Karpas-422 (cell line): ENCODE measurements around the gene CENPV. TPM values are rescaled to one million over a fixed set of nuclear protein-coding genes. Genes with fewer than 3 reads are reported as not detected.
A peak's percentile ranks its signal among the peaks of the same experiment; 100 is the strongest.
"Not testable (repeated sequence)": the region's sequence is repeated elsewhere in the genome, so short reads cannot be mapped to it uniquely, and the experiment has no call there.

Source experiments
- DNase-seq: peaks from one replicate; pipeline ENCODE4 v3.0.0-alpha.2; 2015
- H2AFZ ChIP-seq: fragments of 200-600 bp; sonication (generic); 2 replicates; pipeline ENCODE4 v1.6.1; 2014; ENCODE audit warnings: antibody characterized with exemption, low read length, mixed read lengths
- H3K27ac ChIP-seq: fragments of 200-600 bp; sonication (generic); 2 replicates; pipeline ENCODE4 v1.5.1; 2014; ENCODE audit warnings: mild to moderate bottlenecking, low read length, moderate library complexity
- H3K27me3 ChIP-seq: fragments of 200-600 bp; sonication (generic); 2 replicates; pipeline ENCODE4 v1.6.1; 2014; ENCODE audit warnings: low read length, mixed read lengths
- H3K36me3 ChIP-seq: fragments of 200-600 bp; sonication (generic); 2 replicates; pipeline ENCODE4 v1.6.1; 2014; ENCODE audit warnings: low read length, mixed read lengths; ENCODE audit not compliant: insufficient read depth
- H3K4me1 ChIP-seq: fragments of 200-600 bp; sonication (generic); 2 replicates; pipeline ENCODE4 v1.6.1; 2014; ENCODE audit warnings: mild to moderate bottlenecking, low read length, mixed read lengths
- H3K4me2 ChIP-seq: fragments of 200-600 bp; sonication (generic); 2 replicates; pipeline ENCODE4 v1.6.1; 2014; ENCODE audit warnings: low read length, low read depth, mild to moderate bottlenecking; ENCODE audit not compliant: poor library complexity, severe bottlenecking
- H3K4me3 ChIP-seq: fragments of 200-600 bp; sonication (generic); 2 replicates; pipeline ENCODE4 v1.5.1; 2014; ENCODE audit warnings: mild to moderate bottlenecking, antibody characterized with exemption, low read length, mixed read lengths
- H3K79me2 ChIP-seq: fragments of 200-600 bp; sonication (generic); 2 replicates; pipeline ENCODE4 v1.6.1; 2014; ENCODE audit warnings: mild to moderate bottlenecking, low read length, mixed read lengths
- H3K9ac ChIP-seq: fragments of 200-600 bp; sonication (generic); 2 replicates; pipeline ENCODE4 v1.6.0; 2014; ENCODE audit warnings: low read length
- H3K9me2 ChIP-seq: fragments of 200-600 bp; sonication (generic), shearing (Covaris generic); replicated peaks from 2 replicates; pipeline ENCODE4 v1.6.0; 2014; ENCODE audit warnings: mild to moderate bottlenecking, low read length, moderate library complexity; ENCODE audit not compliant: insufficient read depth
- H3K9me3 ChIP-seq: fragments of 300-700, 200-600 bp; sonication (generic); 2 replicates; pipeline ENCODE4 v1.6.1; 2014; ENCODE audit warnings: low read length, mixed read lengths
- H4K20me1 ChIP-seq: fragments of 200-600 bp; sonication (generic); 2 replicates; pipeline ENCODE4 v1.6.1; 2014; ENCODE audit warnings: mild to moderate bottlenecking, antibody characterized with exemption, low read length, low read depth; ENCODE audit not compliant: insufficient read depth
- total RNA-seq: library from RNA; depleted of rRNA; stranded (reverse); fragments of >200 nt; shearing (Covaris generic); gene quantifications from 2 replicates; pipeline ENCODE4 v1.2.3, GENCODE V29; 2014; ENCODE audit warnings: low replicate concordance

CENPV gene
- total RNA-seq, 1 experiment from 2014 or later = 25.6 TPM

GRCh38 chr17:16319969-16320368 lies 33.3 kb downstream of the CENPV start:
- H3K27ac ChIP-seq = no peak overlapping the region
- H3K27me3 ChIP-seq = no peaks in the 10 kb centered on the region
- no peaks in the 10 kb centered on the region for H3K79me2 ChIP-seq
- H3K4me1 ChIP-seq = no peaks in the 10 kb centered on the region
- H2AFZ ChIP-seq = no peak overlapping the region
- no peak for DNase-seq
- H3K9me2 ChIP-seq = no peaks in the 10 kb centered on the region
- no peaks in the 10 kb centered on the region for H3K9me3 ChIP-seq
- no peak overlapping the region for H3K4me3 ChIP-seq
- H3K9ac ChIP-seq = no peak overlapping the region
- H3K4me2 ChIP-seq = no peak overlapping the region
- H4K20me1 ChIP-seq = no peaks in the 10 kb centered on the region
- no peaks in the 10 kb centered on the region for H3K36me3 ChIP-seq

DNA sequence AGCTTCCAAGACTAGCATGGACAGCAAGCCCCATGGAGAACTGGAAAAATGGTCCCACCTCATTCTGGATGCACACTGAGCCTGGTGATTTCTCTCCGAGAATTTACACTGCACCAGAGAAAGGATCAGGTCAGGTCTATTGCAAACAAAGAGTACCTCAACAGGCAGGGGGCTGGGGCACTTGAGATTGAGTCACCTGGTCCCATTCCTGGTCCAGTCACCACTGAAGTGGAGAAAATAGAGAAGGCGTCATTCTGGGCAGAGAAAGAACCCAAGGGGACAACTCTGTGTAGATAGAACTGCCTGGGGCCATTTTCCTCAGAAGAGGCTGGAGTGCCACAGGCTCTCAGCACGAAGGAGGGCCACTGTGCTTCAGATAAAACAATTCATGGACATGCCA lies 38.4 kb downstream of the CENPV start:
- H3K9me2 ChIP-seq = no peaks in the 10 kb centered on the region
- H3K9ac ChIP-seq = no peak overlapping the region
- H3K27ac ChIP-seq = no peak overlapping the region
- no peak overlapping the region for H2AFZ ChIP-seq
- H3K9me3 ChIP-seq = no peaks in the 10 kb centered on the region
- no peaks in the 10 kb centered on the region for H3K79me2 ChIP-seq
- no peak overlapping the region for H3K4me2 ChIP-seq
- no peaks in the 10 kb centered on the region for H3K4me1 ChIP-seq
- H4K20me1 ChIP-seq = no peaks in the 10 kb centered on the region
- no peaks in the 10 kb centered on the region for H3K36me3 ChIP-seq
- H3K4me3 ChIP-seq = no peak overlapping the region
- H3K27me3 ChIP-seq = no peaks in the 10 kb centered on the region
- no peak for DNase-seq

GRCh38 chr17:16314189-16314588 lies 39.1 kb downstream of the CENPV start:
- Histone ChIP-seq H4K20me1 (no peaks in the 10 kb centered on the region), H3K4me1 (no peaks in the 10 kb centered on the region), H3K9me2 (no peaks in the 10 kb centered on the region), H3K27me3 (no peaks in the 10 kb centered on the region), H3K9ac (no peak overlapping the region), H3K4me2 (no peak overlapping the region), H3K27ac (no peak overlapping the region), H3K79me2 (no peaks in the 10 kb centered on the region), H3K4me3 (no peak overlapping the region), H3K9me3 (no peaks in the 10 kb centered on the region), H3K36me3 (no peaks in the 10 kb centered on the region), H2AFZ (no peak overlapping the region)
- DNase-seq = no peak

DNA sequence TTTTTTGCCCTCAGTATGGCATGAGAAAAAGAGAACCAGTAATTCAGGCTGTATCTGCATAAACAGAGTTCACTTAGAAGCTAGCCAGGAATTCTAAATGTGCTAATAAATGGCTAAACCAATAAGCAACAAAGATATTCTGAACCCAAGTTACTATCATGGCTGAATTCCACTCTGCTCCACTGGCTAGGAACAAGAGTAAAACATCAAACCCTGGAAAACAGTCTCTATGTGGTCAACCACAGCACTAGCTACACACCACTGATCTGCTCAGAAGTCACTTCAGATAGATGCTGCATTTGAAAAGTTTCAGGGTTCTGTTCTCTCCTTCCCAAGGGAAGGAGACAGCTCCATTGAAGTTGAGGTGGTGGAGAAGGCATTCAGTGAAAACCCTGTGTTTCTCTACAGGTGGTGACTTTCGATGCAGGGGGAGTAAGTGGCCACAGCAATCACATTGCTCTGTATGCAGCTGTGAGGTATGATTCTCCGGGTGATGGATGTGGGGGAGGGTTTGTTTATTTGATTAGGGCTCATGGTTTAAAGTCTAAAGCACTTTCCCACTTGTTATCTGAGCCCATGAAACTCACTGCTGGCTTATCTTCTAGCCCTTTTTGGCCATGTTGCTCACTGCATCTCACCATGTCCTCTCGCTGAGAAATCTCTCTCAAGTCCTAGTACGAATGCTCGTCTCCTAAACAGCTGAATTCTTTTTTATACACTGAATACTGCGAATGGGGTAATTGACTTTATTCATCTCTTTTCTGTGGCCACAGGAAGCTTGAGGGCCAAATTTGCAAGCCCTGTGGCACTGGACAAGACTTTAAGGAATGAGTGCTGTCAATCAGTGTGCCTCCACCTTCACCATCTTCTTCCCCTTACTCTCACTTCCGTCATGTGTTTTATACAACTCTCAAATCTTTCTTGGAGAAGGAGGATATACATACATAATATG lies 39.9 kb downstream of the CENPV start:
- no peak overlapping the region for H3K9ac ChIP-seq
- no peak overlapping the region for H2AFZ ChIP-seq

DNA sequence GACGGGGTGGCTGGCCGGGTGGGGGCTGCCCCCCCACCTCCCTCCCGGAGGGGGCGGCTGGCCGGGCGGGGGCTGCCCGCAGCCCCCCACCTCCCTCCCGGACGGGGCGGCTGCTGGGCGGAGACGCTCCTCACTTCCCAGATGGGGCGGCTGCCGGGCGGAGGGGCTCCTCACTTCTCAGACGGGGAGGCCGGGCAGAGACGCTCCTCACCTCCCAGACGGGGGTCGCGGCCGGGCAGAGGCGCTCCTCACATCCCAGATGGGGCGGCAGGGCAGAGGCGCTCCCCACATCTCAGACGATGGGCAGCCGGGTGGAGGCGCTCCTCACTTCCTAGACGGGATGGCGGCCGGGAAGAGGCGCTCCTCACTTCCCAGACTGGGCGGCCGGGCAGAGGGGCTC lies 41.2 kb downstream of the CENPV start:
- not testable (repeated sequence) for H3K9ac ChIP-seq, H4K20me1 ChIP-seq, H3K27me3 ChIP-seq, H3K4me2 ChIP-seq, H3K9me2 ChIP-seq, H3K4me3 ChIP-seq, H3K27ac ChIP-seq, H3K4me1 ChIP-seq, H3K9me3 ChIP-seq, DNase-seq, H3K79me2 ChIP-seq, H3K36me3 ChIP-seq, H2AFZ ChIP-seq

More for the DNA sequence above, 39.9 kb downstream of the CENPV start:
- Histone ChIP-seq H3K27ac (no peak overlapping the region), H3K4me1 (no peaks in the 10 kb centered on the region), H3K9me2 (no peaks in the 10 kb centered on the region), H3K9me3 (no peaks in the 10 kb centered on the region), H4K20me1 (no peaks in the 10 kb centered on the region), H3K4me3 (no peak overlapping the region), H3K27me3 (no peaks in the 10 kb centered on the region), H3K4me2 (no peak overlapping the region), H3K79me2 (no peaks in the 10 kb centered on the region), H3K36me3 (no peaks in the 10 kb centered on the region)
- no peak for DNase-seq

- no peak for DNase-seq
- no peak overlapping the region for H2AFZ ChIP-seq
- no peaks in the 10 kb centered on the region for H3K9me3 ChIP-seq
- no peaks in the 10 kb centered on the region for H3K79me2 ChIP-seq
- no peak overlapping the region for H3K4me2 ChIP-seq
- no peak overlapping the region for H3K4me3 ChIP-seq
- no peak overlapping the region for H3K27ac ChIP-seq
- H3K4me1 ChIP-seq = no peaks in the 10 kb centered on the region
- H3K9ac ChIP-seq = no peak overlapping the region
- H3K27me3 ChIP-seq = no peaks in the 10 kb centered on the region
- no peaks in the 10 kb centered on the region for H3K36me3 ChIP-seq
- H4K20me1 ChIP-seq = no peaks in the 10 kb centered on the region
- no peaks in the 10 kb centered on the region for H3K9me2 ChIP-seq
Observed at GRCh38 chr17:16306211-16306610, 47.1 kb downstream of the CENPV start.

DNA sequence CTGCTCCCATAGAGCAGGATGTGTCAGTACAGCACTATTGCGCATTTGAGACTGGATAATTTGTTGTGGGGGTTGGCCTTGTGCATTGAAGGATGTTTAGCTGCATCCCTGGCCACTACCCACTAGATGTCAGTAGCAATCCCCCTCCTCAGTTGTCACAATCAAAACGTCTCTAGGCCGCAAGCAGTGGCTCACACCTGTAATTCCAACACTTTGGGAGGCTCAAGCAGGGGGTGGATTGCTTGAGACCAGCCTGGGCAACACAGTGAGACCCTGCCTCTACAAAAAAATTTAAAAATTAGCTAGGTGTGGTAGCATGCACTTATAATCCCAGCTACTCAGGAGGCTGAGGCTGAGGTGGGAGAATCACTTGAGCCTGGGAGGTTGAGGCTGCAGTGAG lies 48.4 kb downstream of the CENPV start:
- no peak overlapping the region for H3K4me3 ChIP-seq
- DNase-seq = peak; percentile 72
- no peaks in the 10 kb centered on the region for H3K27me3 ChIP-seq
- H3K9me2 ChIP-seq = no peaks in the 10 kb centered on the region
- no peaks in the 10 kb centered on the region for H3K4me1 ChIP-seq
- H2AFZ ChIP-seq = no peak overlapping the region
- no peaks in the 10 kb centered on the region for H3K9me3 ChIP-seq
- H3K79me2 ChIP-seq = no peaks in the 10 kb centered on the region
- no peaks in the 10 kb centered on the region for H3K36me3 ChIP-seq
- no peaks in the 10 kb centered on the region for H4K20me1 ChIP-seq
- H3K4me2 ChIP-seq = no peak overlapping the region
- H3K9ac ChIP-seq = no peak overlapping the region
- no peak overlapping the region for H3K27ac ChIP-seq

GRCh38 chr17:16302856-16303255 lies 50.4 kb downstream of the CENPV start:
- Histone ChIP-seq H3K4me3 (no peak overlapping the region), H3K9me2 (no peaks in the 10 kb centered on the region), H3K4me2 (no peak overlapping the region), H4K20me1 (no peaks in the 10 kb centered on the region), H3K9me3 (no peaks in the 10 kb centered on the region), H3K27me3 (no peaks in the 10 kb centered on the region), H3K27ac (no peak overlapping the region), H3K9ac (no peak overlapping the region), H3K79me2 (no peaks in the 10 kb centered on the region), H2AFZ (no peak overlapping the region), H3K36me3 (no peaks in the 10 kb centered on the region), H3K4me1 (no peaks in the 10 kb centered on the region)
- DNase-seq = no peak
